A549 (cell line): ENCODE results near the gene TEX44. TPM values are rescaled to one million over a fixed set of nuclear protein-coding genes. Genes with fewer than 3 reads are reported as not detected.
"Not testable (repeated sequence)": the region's sequence is repeated elsewhere in the genome, so short reads cannot be mapped to it uniquely, and the experiment has no call there.

Experiments used
- ATAC-seq, 2 experiments: fragments of 200-7000 bp in 1 of 2; fragments of >200 bp in 1 of 2; cut with Nextera tagmentation in 1 of 2; cut with Tn5 transposase in 1 of 2; 3 replicates each; pipeline versions ENCODE4 v1.8.0 to v1.9.1; 2018 to 2020; ENCODE audit warnings: mild to moderate bottlenecking in 1 of 2, moderate library complexity in 1 of 2
- CTCF ChIA-PET: fragments of 300-600 bp; sonication (Branson Sonifier 250); formaldehyde crosslinking; extraction: SDS; loops from one replicate; lab custom pipeline; 2021; ENCODE audit warnings: antibody characterized with exemption, inconsistent platforms; lab: Yijun Ruan, JAX
- POLR2A ChIA-PET: fragments of 350-600 bp; formaldehyde crosslinking; extraction: SDS; loops from one replicate; lab custom pipeline; 2021; ENCODE audit warnings: antibody characterized with exemption, inconsistent platforms; lab: Yijun Ruan, JAX
- DNase-seq, 2 experiments: peaks; one replicate each; pipeline versions ENCODE4 v3.0.0 to v3.0.0-alpha.2; 2011 to 2016; ENCODE audit warnings: low read depth in 1 of 2, low spot score in 1 of 2
- FAIRE-seq: peaks from 2 replicates; lab custom pipeline; 2011; peaks lifted over from hg19 to GRCh38; lab: Jason Lieb, UNC
- H3K27ac ChIP-seq, 2 experiments: fragments of >200 bp; sonication (Bioruptor Twin); formaldehyde crosslinking; 3 replicates each; pipeline ENCODE4 v1.5.1; 2016 to 2017
- H3K4me1 ChIP-seq: fragments of >200 bp; sonication (Bioruptor Twin); formaldehyde crosslinking; 3 replicates; pipeline ENCODE4 v1.6.1; 2016
- H3K4me2 ChIP-seq: fragments of >200 bp; sonication (Bioruptor Twin); formaldehyde crosslinking; 3 replicates; pipeline ENCODE4 v1.6.1; 2016
- H3K4me3 ChIP-seq: fragments of >200 bp; sonication (Bioruptor Twin); formaldehyde crosslinking; 3 replicates; pipeline ENCODE4 v1.5.1; 2016
- H3K9me3 ChIP-seq: fragments of >200 bp; sonication (Bioruptor Twin); formaldehyde crosslinking; 3 replicates; pipeline ENCODE4 v1.6.1; 2016
- BHLHE40 ChIP-seq: IDR thresholded peaks from 2 replicates; pipeline ENCODE4 v1.6.1; 2012; ENCODE audit warnings: low read depth, low read length, inconsistent platforms
- CBX2 ChIP-seq: fragments of 200-600 bp; sonication (generic); IDR thresholded peaks from 2 replicates; pipeline ENCODE4 v1.6.1; 2016; ENCODE audit warnings: low read depth, mild to moderate bottlenecking, borderline replicate concordance
- CHD2 ChIP-seq: fragments of 150-350 bp; IDR thresholded peaks from 2 replicates; pipeline ENCODE4 v1.6.1; 2014; ENCODE audit warnings: low read length; ENCODE audit not compliant: partially characterized antibody
- CHD4 ChIP-seq: fragments of 200-600 bp; sonication (generic); IDR thresholded peaks from 2 replicates; pipeline ENCODE4 v1.6.1; 2016; ENCODE audit warnings: antibody characterized with exemption, mild to moderate bottlenecking, borderline replicate concordance
- EHMT2 ChIP-seq: fragments of 200-600 bp; sonication (generic); IDR thresholded peaks from 2 replicates; pipeline ENCODE4 v1.6.1; 2016; ENCODE audit warnings: antibody characterized with exemption, low read depth, mild to moderate bottlenecking, moderate library complexity
- FOSB ChIP-seq: fragments of 250-450 bp; sonication (Bioruptor Pico); IDR thresholded peaks from 2 replicates; pipeline ENCODE4 v1.5.0; 2020; ENCODE audit warnings: mild to moderate bottlenecking, moderate library complexity
- HDAC2 ChIP-seq: fragments of 200-600 bp; sonication (generic); IDR thresholded peaks from 2 replicates; pipeline ENCODE4 v1.6.1; 2016
- HOXA7 ChIP-seq: fragments of 250-450 bp; sonication (Bioruptor Pico); IDR thresholded peaks from 2 replicates; pipeline ENCODE4 v1.5.0; 2020; ENCODE audit warnings: mild to moderate bottlenecking, moderate library complexity
- HOXB13 ChIP-seq: fragments of 250-450 bp; sonication (Bioruptor Pico); IDR thresholded peaks from 2 replicates; pipeline ENCODE4 v1.5.0; 2020; ENCODE audit warnings: low read depth, mild to moderate bottlenecking, moderate library complexity
- MAZ ChIP-seq: fragments of 150-350 bp; IDR thresholded peaks from 2 replicates; pipeline ENCODE4 v1.6.1; 2014; ENCODE audit warnings: antibody characterized with exemption, low read depth, low read length, borderline replicate concordance
- MYC ChIP-seq: IDR thresholded peaks from 2 replicates; pipeline ENCODE4 v1.6.1; 2012; ENCODE audit warnings: mild to moderate bottlenecking, inconsistent platforms, low read length, improper control_type of control experiment, borderline replicate concordance
- POLR2AphosphoS2 ChIP-seq: conservative IDR thresholded peaks from 2 replicates; pipeline ENCODE4 v1.6.1; 2012; ENCODE audit warnings: low read length, improper control_type of control experiment, inconsistent platforms
- RAD21 ChIP-seq, 2 experiments: fragments of >200 bp in 1 of 2; sonication (Bioruptor Twin) in 1 of 2; formaldehyde crosslinking in 1 of 2; IDR thresholded peaks in 1 of 2; conservative IDR thresholded peaks in 1 of 2; 2 replicates in 1 of 2; 3 replicates in 1 of 2; pipeline ENCODE4 v1.6.1; 2012 to 2018; ENCODE audit warnings: inconsistent platforms in 1 of 2
- RNF2 ChIP-seq: fragments of 200-600 bp; sonication (generic); IDR thresholded peaks from 2 replicates; pipeline ENCODE4 v1.6.1; 2016; ENCODE audit warnings: low read depth, mild to moderate bottlenecking, antibody characterized with exemption, moderate library complexity, borderline replicate concordance
- SREBF2 ChIP-seq: fragments of 450-650 bp; IDR thresholded peaks from 2 replicates; pipeline ENCODE4 v1.6.1; 2014; ENCODE audit warnings: mild to moderate bottlenecking, moderate library complexity
- TFCP2L1 ChIP-seq: fragments of 250-450 bp; sonication (Bioruptor Pico); IDR thresholded peaks from 2 replicates; pipeline ENCODE4 v1.5.0; 2021; ENCODE audit warnings: mild to moderate bottlenecking
- ZC3H11A ChIP-seq: fragments of 450-650 bp; IDR thresholded peaks from 2 replicates; pipeline ENCODE4 v1.6.1; 2014; ENCODE audit warnings: antibody characterized with exemption, mild to moderate bottlenecking
- ZNF302 ChIP-seq: fragments of 250-450 bp; sonication (Bioruptor Pico); IDR thresholded peaks from 2 replicates; pipeline ENCODE4 v1.9.0; 2021; ENCODE audit warnings: inconsistent platforms, mild to moderate bottlenecking, moderate library complexity
- WGBS: methylation state at CpG from one replicate; pipeline ENCODE4 v1.1.6; 2017; ENCODE audit errors: missing lambda C conversion rate; 5-methylcytosine and 5-hydroxymethylcytosine counted together
- polyA plus RNA-seq, 4 experiments: library from polyadenylated mRNA; depleted of rRNA in 3 of 4; stranded (reverse); fragments of >200 nt; fragmentation: RNase III in 1 of 4; extraction: RNeasy Plus Mini Kit Qiagen cat#74134 plus additional on column Dnase treatment in 1 of 4; gene quantifications; 2 replicates in 3 of 4; 3 replicates in 1 of 4; pipeline ENCODE4 v1.2.3, GENCODE V29; 2011 to 2017
- TF ChIP-seq, protein P1 (sequence below): fragments of 450-650 bp; IDR thresholded peaks from 2 replicates; pipeline ENCODE4 v1.6.1; 2014; ENCODE audit warnings: antibody characterized with exemption
- TF ChIP-seq, protein P2 (sequence below): IDR thresholded peaks from 2 replicates; pipeline ENCODE4 v1.6.1; 2012; ENCODE audit warnings: low read depth, borderline replicate concordance
- TF ChIP-seq, protein P3 (sequence below): IDR thresholded peaks from 2 replicates; pipeline ENCODE4 v1.6.1; 2012
- TF ChIP-seq, protein P4 (sequence below): fragments of 150-350 bp; IDR thresholded peaks from 2 replicates; pipeline ENCODE4 v1.6.1; 2014; ENCODE audit warnings: low read depth, mild to moderate bottlenecking, low read length
- TF ChIP-seq, protein P5 (sequence below): fragments of 250-450 bp; sonication (Bioruptor Pico); IDR thresholded peaks from 2 replicates; pipeline ENCODE4 v1.5.0; 2020; ENCODE audit warnings: low read depth, mild to moderate bottlenecking, moderate library complexity
- TF ChIP-seq, protein P6 (sequence below): fragments of >200 bp; sonication (Bioruptor Twin); formaldehyde crosslinking; IDR thresholded peaks from 3 replicates; pipeline ENCODE4 v1.5.1; 2016

TEX44 gene
- polyA plus RNA-seq, 2 of the 4 experiments (the other 2 are of a cell fraction) = not detected

DNA sequence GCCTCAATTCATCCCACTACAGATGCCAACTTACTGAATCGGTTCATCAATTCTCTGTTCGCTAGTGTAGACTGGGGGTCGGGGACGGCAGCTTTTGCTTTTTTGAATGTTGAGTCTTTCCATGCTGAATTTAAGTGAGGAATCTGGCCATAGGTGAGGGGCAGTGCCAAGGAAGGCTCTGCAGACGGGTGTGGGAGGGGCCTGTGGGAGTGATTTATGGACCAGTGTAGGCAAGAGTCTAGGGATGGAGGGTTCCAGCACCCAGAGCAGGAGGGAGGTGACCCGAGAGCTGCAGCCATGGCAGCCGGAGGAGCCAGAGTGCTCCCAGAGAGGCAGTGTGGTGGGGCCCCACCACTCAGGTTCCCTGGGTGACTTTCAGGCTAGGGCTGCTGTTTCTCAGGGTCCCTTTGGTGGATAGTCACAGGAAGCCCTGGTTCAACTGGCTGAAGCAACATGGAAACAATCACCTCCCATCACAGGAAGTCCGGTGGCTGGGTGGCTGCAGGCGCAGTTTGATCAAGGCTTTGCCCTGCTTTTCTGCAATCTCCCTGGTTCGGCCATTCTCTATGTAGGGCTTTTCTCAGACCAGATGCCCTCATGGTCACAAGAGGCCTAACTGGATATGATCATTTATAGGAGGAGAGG lies 16.9 kb upstream of the TEX44 start:
- Histone ChIP-seq H3K4me3 (no peak overlapping the region), H3K27ac (no peak overlapping the region), H3K9me3 (peaks cover 3% of the 10 kb centered on the region; the same call in 1 of the 3 replicates), H3K4me1 (no peaks in the 10 kb centered on the region), H3K4me2 (no peak overlapping the region)
- FAIRE-seq = no peak
- no peak for DNase-seq
- ChIA-PET POLR2A (no interaction called here), CTCF (interaction anchor here (1.1 to 15.7 kb wide), 5 partner anchors 10 to 163 kb away, joined by 3 to 208 read pairs (median 5); partner anchors contain the start of gene TEX44)
- WGBS = 85% methylated on average over 10 of the region's 10 CpGs
- no peak for ATAC-seq
- TF ChIP-seq RNF2 = no peak
- no peak for TF ChIP-seq HOXA7 (CRISPR knock-in tag)
- no peak for TF ChIP-seq TFCP2L1
- TF ChIP-seq, protein P1, sequence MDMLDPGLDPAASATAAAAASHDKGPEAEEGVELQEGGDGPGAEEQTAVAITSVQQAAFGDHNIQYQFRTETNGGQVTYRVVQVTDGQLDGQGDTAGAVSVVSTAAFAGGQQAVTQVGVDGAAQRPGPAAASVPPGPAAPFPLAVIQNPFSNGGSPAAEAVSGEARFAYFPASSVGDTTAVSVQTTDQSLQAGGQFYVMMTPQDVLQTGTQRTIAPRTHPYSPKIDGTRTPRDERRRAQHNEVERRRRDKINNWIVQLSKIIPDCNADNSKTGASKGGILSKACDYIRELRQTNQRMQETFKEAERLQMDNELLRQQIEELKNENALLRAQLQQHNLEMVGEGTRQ = no peak
- TF ChIP-seq ZC3H11A = no peak
- no peak for TF ChIP-seq HDAC2
- TF ChIP-seq, protein P2, sequence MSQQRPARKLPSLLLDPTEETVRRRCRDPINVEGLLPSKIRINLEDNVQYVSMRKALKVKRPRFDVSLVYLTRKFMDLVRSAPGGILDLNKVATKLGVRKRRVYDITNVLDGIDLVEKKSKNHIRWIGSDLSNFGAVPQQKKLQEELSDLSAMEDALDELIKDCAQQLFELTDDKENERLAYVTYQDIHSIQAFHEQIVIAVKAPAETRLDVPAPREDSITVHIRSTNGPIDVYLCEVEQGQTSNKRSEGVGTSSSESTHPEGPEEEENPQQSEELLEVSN = no peak
- no peak for TF ChIP-seq FOSB (CRISPR knock-in tag)
- TF ChIP-seq, protein P3, sequence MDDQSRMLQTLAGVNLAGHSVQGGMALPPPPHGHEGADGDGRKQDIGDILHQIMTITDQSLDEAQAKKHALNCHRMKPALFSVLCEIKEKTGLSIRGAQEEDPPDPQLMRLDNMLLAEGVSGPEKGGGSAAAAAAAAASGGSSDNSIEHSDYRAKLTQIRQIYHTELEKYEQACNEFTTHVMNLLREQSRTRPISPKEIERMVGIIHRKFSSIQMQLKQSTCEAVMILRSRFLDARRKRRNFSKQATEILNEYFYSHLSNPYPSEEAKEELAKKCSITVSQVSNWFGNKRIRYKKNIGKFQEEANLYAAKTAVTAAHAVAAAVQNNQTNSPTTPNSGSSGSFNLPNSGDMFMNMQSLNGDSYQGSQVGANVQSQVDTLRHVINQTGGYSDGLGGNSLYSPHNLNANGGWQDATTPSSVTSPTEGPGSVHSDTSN = no peak
- TF ChIP-seq CHD2 = no peak

DNA sequence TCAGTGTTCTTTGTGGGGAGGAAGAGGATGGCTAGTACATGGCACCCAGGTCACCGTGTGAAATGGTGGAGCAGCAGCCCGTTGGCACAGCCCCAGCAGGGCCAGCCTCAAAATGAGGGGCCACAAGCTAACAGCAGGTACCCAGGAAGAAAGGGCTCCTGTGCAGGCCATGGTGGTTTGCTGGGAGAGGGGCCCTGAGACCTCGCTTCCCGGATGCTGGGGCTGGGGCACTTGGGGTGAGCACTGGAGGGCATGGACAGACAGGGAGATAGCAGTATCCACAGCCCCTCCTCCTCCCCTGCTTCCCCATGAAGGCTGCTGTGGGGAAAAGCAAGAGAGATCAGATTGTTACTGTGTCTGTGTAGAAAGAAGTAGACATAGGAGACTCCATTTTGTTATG lies 16.2 kb upstream of the TEX44 start:
- 75% methylated on average over 2 of the region's 4 CpGs for WGBS
- H3K4me2 ChIP-seq = no peak overlapping the region
- no peak for DNase-seq
- no peaks in the 10 kb centered on the region for H3K4me1 ChIP-seq
- H3K27ac ChIP-seq = no peak overlapping the region
- ATAC-seq = no peak
- POLR2A ChIA-PET = no interaction called here
- CTCF ChIA-PET = no interaction called here
- no peak for FAIRE-seq
- H3K9me3 ChIP-seq = peaks cover 3% of the 10 kb centered on the region; the same call in 1 of the 3 replicates
- TF ChIP-seq BHLHE40 (no peak), POLR2AphosphoS2 (no peak), RAD21 (conservative IDR thresholded peaks at IDR 0.05 in 1 of 2, IDR thresholded peaks at IDR 0.05 in 1 of 2) (no peak), EHMT2 (no peak), SREBF2 (no peak), ZC3H11A (no peak), RNF2 (no peak), CBX2 (no peak), ZNF302 (CRISPR knock-in tag) (no peak), HOXB13 (CRISPR knock-in tag) (no peak), MAZ (no peak), MYC (no peak), CHD4 (no peak)
- TF ChIP-seq, protein P4, sequence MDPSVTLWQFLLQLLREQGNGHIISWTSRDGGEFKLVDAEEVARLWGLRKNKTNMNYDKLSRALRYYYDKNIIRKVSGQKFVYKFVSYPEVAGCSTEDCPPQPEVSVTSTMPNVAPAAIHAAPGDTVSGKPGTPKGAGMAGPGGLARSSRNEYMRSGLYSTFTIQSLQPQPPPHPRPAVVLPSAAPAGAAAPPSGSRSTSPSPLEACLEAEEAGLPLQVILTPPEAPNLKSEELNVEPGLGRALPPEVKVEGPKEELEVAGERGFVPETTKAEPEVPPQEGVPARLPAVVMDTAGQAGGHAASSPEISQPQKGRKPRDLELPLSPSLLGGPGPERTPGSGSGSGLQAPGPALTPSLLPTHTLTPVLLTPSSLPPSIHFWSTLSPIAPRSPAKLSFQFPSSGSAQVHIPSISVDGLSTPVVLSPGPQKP = no peak
- TF ChIP-seq, protein P1 = no peak
- TF ChIP-seq, protein P5, sequence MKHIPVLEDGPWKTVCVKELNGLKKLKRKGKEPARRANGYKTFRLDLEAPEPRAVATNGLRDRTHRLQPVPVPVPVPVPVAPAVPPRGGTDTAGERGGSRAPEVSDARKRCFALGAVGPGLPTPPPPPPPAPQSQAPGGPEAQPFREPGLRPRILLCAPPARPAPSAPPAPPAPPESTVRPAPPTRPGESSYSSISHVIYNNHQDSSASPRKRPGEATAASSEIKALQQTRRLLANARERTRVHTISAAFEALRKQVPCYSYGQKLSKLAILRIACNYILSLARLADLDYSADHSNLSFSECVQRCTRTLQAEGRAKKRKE (CRISPR knock-in tag) = no peak
- TF ChIP-seq, protein P6, sequence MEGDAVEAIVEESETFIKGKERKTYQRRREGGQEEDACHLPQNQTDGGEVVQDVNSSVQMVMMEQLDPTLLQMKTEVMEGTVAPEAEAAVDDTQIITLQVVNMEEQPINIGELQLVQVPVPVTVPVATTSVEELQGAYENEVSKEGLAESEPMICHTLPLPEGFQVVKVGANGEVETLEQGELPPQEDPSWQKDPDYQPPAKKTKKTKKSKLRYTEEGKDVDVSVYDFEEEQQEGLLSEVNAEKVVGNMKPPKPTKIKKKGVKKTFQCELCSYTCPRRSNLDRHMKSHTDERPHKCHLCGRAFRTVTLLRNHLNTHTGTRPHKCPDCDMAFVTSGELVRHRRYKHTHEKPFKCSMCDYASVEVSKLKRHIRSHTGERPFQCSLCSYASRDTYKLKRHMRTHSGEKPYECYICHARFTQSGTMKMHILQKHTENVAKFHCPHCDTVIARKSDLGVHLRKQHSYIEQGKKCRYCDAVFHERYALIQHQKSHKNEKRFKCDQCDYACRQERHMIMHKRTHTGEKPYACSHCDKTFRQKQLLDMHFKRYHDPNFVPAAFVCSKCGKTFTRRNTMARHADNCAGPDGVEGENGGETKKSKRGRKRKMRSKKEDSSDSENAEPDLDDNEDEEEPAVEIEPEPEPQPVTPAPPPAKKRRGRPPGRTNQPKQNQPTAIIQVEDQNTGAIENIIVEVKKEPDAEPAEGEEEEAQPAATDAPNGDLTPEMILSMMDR = no peak
- no peak overlapping the region for H3K4me3 ChIP-seq

DNA sequence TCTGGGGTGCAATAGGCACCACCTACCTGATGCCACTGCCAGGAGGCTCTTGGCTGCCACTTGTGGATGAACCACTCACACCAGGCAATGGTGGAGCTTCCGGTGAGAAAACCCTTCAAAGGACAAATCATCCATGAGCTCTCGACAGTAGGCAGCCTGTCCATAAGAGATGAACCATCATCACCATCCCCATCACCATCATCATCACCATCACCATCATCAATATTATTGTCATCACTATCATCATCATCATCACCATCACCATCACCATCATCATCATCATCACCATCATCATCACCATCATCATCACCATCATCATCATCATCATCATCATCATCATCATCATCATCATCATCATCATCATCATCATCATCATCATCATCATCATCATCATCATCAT lies 14.0 kb upstream of the TEX44 start:
- H3K27ac ChIP-seq, ATAC-seq, H3K4me2 ChIP-seq, H3K4me3 ChIP-seq, FAIRE-seq, DNase-seq, H3K9me3 ChIP-seq, H3K4me1 ChIP-seq: not testable (repeated sequence)
- 96% methylated on average over 2 of the region's 2 CpGs for WGBS
- ChIA-PET POLR2A (interaction anchor here (0.6 kb wide), 1 partner anchor 95 kb away, joined by 3 read pairs; no protein-coding TSS in a partner anchor), CTCF (interaction anchor here (1.2 to 1.8 kb wide), 4 partner anchors 12 to 96 kb away, joined by 3 to 5 read pairs (median 4); no protein-coding TSS in a partner anchor)
